ENCODE results near the gene CRY1.

Gene CRY1

DNA sequence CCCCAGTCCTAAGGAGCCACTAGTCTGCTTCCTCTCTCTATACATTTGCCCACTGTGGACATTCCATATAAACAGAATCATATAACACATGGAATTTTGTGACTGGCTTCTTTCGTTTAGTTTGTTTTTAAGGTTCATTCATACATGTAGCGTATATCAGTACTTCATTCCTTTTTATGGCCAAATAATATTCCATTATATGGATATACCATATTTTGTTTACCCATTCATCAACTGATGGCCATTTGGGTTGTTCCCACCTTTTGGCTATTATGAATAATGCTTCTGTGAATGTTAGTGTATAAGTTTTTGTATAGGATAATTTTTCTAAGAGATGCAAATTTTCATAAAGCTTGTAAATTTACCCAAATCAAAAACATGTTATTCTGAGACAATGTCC is 4.4 kb downstream of the CRY1 start:
- no peak for TF ChIP-seq EZH2phosphoT487 (IDR thresholded peaks at IDR 0.05; ENCODE audit: borderline replicate concordance)
- TF ChIP-seq CTCF (conservative IDR thresholded peaks at IDR 0.05; ENCODE audit: low read length) = no peak

GRCh38 chr12:107086314-107086713 is 7.0 kb downstream of the CRY1 start:
- Histone ChIP-seq H3K27me3 (ENCODE audit: insufficient read depth, low read length, poor library complexity, severe bottlenecking) (no peaks in the 10 kb centered on the region), H3K4me2 (ENCODE audit: low read depth, low read length, poor library complexity, severe bottlenecking) (peak overlapping the region; percentile 23), H3K36me3 (ENCODE audit: insufficient read depth, low read length) (no peaks in the 10 kb centered on the region), H3K79me2 (ENCODE audit: insufficient read depth, low read length) (peaks cover 19% of the 10 kb centered on the region), H3K9me3 (ENCODE audit: insufficient read depth, low read depth, low read length) (no peaks in the 10 kb centered on the region; the same call in 1 of the 2 replicates), H3K9ac (ENCODE audit: low read depth, low read length, poor library complexity, severe bottlenecking) (no peak overlapping the region), H3K9me2 (replicated peaks; ENCODE audit: low read depth, low read length) (no peaks in the 10 kb centered on the region), H3K4me1 (ENCODE audit: insufficient read depth, low read length, poor library complexity, severe bottlenecking) (peaks cover 18% of the 10 kb centered on the region), H3F3A (ENCODE audit: low read depth) (no peaks in the 10 kb centered on the region), H3K4me3 (ENCODE audit: low read length, poor library complexity, severe bottlenecking) (no peak overlapping the region), H2AFZ (ENCODE audit: low read length) (no peak overlapping the region), H4K20me1 (ENCODE audit: insufficient read depth, low read length, poor library complexity, severe bottlenecking) (peaks cover 19% of the 10 kb centered on the region)
- TF ChIP-seq EZH2phosphoT487 (IDR thresholded peaks at IDR 0.05; ENCODE audit: borderline replicate concordance) (no peak), CTCF (conservative IDR thresholded peaks at IDR 0.05; ENCODE audit: low read length) (no peak)

More for the DNA sequence above, 4.4 kb downstream of the CRY1 start:
- Histone ChIP-seq H3K36me3 (ENCODE audit: insufficient read depth, low read length) (no peaks in the 10 kb centered on the region), H3K79me2 (ENCODE audit: insufficient read depth, low read length) (peaks cover 18% of the 10 kb centered on the region), H3K4me3 (ENCODE audit: low read length, poor library complexity, severe bottlenecking) (no peak overlapping the region), H4K20me1 (ENCODE audit: insufficient read depth, low read length, poor library complexity, severe bottlenecking) (peaks cover 28% of the 10 kb centered on the region), H3K27me3 (ENCODE audit: insufficient read depth, low read length, poor library complexity, severe bottlenecking) (no peaks in the 10 kb centered on the region), H3K4me1 (ENCODE audit: insufficient read depth, low read length, poor library complexity, severe bottlenecking) (peaks cover 28% of the 10 kb centered on the region), H2AFZ (ENCODE audit: low read length) (no peak overlapping the region), H3K4me2 (ENCODE audit: low read depth, low read length, poor library complexity, severe bottlenecking) (peak overlapping the region; percentile 13), H3F3A (ENCODE audit: low read depth) (no peaks in the 10 kb centered on the region), H3K9me3 (ENCODE audit: insufficient read depth, low read depth, low read length) (no peaks in the 10 kb centered on the region; the same call in 1 of the 2 replicates), H3K9me2 (replicated peaks; ENCODE audit: low read depth, low read length) (no peaks in the 10 kb centered on the region), H3K9ac (ENCODE audit: low read depth, low read length, poor library complexity, severe bottlenecking) (no peak overlapping the region)

GRCh38 chr12:107081778-107082177 is 11.6 kb downstream of the CRY1 start:
- H3K4me3 ChIP-seq (ENCODE audit: low read length, poor library complexity, severe bottlenecking) = no peak overlapping the region
- no peaks in the 10 kb centered on the region for H3K9me2 ChIP-seq (replicated peaks; ENCODE audit: low read depth, low read length)
- no peak overlapping the region for H3K9ac ChIP-seq (ENCODE audit: low read depth, low read length, poor library complexity, severe bottlenecking)
- peaks cover 8% of the 10 kb centered on the region; the same call in 1 of the 2 replicates for H3K79me2 ChIP-seq (ENCODE audit: insufficient read depth, low read length)
- H3K4me2 ChIP-seq (ENCODE audit: low read depth, low read length, poor library complexity, severe bottlenecking) = no peak overlapping the region
- H3K9me3 ChIP-seq (ENCODE audit: insufficient read depth, low read depth, low read length) = no peaks in the 10 kb centered on the region
- no peaks in the 10 kb centered on the region for H3F3A ChIP-seq (ENCODE audit: low read depth)
- TF ChIP-seq EZH2phosphoT487 (IDR thresholded peaks at IDR 0.05; ENCODE audit: borderline replicate concordance) (no peak), CTCF (conservative IDR thresholded peaks at IDR 0.05; ENCODE audit: low read length) (no peak)
- peaks cover 11% of the 10 kb centered on the region for H3K4me1 ChIP-seq (ENCODE audit: insufficient read depth, low read length, poor library complexity, severe bottlenecking)
- peaks cover 4% of the 10 kb centered on the region for H4K20me1 ChIP-seq (ENCODE audit: insufficient read depth, low read length, poor library complexity, severe bottlenecking)
- H3K27me3 ChIP-seq (ENCODE audit: insufficient read depth, low read length, poor library complexity, severe bottlenecking) = no peaks in the 10 kb centered on the region
- no peaks in the 10 kb centered on the region for H3K36me3 ChIP-seq (ENCODE audit: insufficient read depth, low read length)
- no peak overlapping the region for H2AFZ ChIP-seq (ENCODE audit: low read length)
